Limb (tissue), 2 donors: ENCODE data around the gene DYDC1.
"Not testable (repeated sequence)": the region's sequence is repeated elsewhere in the genome, so short reads cannot be mapped to it uniquely, and the experiment has no call there.

Source experiments
- DNase-seq, 2 donors: peaks; one replicate each; pipeline ENCODE4 v3.0.0-alpha.2; 2016; ENCODE audit errors: extremely low spot score in 2 of 2

Gene DYDC1

GRCh38 chr10:80344276-80344675 is 12.3 kb downstream of the DYDC1 start:
- no peak for DNase-seq

- DNase-seq: no peak
These were observed 22.6 kb downstream of the DYDC1 start for GRCh38 chr10:80333983-80334382.

- no peak for DNase-seq
These were observed 31.6 kb downstream of the DYDC1 start for GRCh38 chr10:80324891-80325364.

- no peak for DNase-seq
These were observed 32.5 kb downstream of the DYDC1 start for GRCh38 chr10:80324086-80324485.

GRCh38 chr10:80323311-80323710 is 33.2 kb downstream of the DYDC1 start:
- no peak for DNase-seq

- DNase-seq: no peak
These were observed 33.8 kb downstream of the DYDC1 start for GRCh38 chr10:80322711-80323110.

GRCh38 chr10:80322158-80322557 is 34.4 kb downstream of the DYDC1 start:
- DNase-seq: no peak

GRCh38 chr10:80321183-80321582 is 35.4 kb downstream of the DYDC1 start:
- DNase-seq: no peak

GRCh38 chr10:80320377-80320776 is 36.2 kb downstream of the DYDC1 start:
- DNase-seq: no peak

GRCh38 chr10:80319725-80320290 is 36.7 kb downstream of the DYDC1 start:
- DNase-seq: no peak

GRCh38 chr10:80319318-80319717 is 37.2 kb downstream of the DYDC1 start:
- no peak for DNase-seq

- DNase-seq: no peak
These were observed 37.8 kb downstream of the DYDC1 start for GRCh38 chr10:80318742-80319141.

- no peak for DNase-seq
These were observed 41.2 kb downstream of the DYDC1 start for GRCh38 chr10:80315391-80315790.

GRCh38 chr10:80313523-80313922 is 43.0 kb downstream of the DYDC1 start:
- DNase-seq: no peak

- DNase-seq: not testable (repeated sequence)
These were observed 50.6 kb downstream of the DYDC1 start for GRCh38 chr10:80305989-80306388.

GRCh38 chr10:80296942-80297341 is 59.6 kb downstream of the DYDC1 start:
- DNase-seq: no peak

GRCh38 chr10:80292607-80293239 is 63.8 kb downstream of the DYDC1 start:
- DNase-seq: no peak

- no peak for DNase-seq
These were observed 65.9 kb downstream of the DYDC1 start for GRCh38 chr10:80290474-80291220.

- DNase-seq: no peak
These were observed 66.9 kb downstream of the DYDC1 start, which contains the start of gene MAT1A for GRCh38 chr10:80289451-80290287. Gene MAT1A (minus strand): TSS chr10:80289658. CDS start chr10:80289423, 235 bp downstream.

GRCh38 chr10:80288849-80289248 is 67.7 kb downstream of the DYDC1 start:
- no peak for DNase-seq
